DMS153 treated with DMSO at 0.1 percent for 48 hours (cell line): Measurements from ENCODE around the gene CIAPIN1.

Experiments
- DNase-seq: peaks from one replicate; lab custom pipeline; 2025; ENCODE audit not compliant: unreplicated experiment; lab: John Stamatoyannopoulos, UW

Gene CIAPIN1

DNA sequence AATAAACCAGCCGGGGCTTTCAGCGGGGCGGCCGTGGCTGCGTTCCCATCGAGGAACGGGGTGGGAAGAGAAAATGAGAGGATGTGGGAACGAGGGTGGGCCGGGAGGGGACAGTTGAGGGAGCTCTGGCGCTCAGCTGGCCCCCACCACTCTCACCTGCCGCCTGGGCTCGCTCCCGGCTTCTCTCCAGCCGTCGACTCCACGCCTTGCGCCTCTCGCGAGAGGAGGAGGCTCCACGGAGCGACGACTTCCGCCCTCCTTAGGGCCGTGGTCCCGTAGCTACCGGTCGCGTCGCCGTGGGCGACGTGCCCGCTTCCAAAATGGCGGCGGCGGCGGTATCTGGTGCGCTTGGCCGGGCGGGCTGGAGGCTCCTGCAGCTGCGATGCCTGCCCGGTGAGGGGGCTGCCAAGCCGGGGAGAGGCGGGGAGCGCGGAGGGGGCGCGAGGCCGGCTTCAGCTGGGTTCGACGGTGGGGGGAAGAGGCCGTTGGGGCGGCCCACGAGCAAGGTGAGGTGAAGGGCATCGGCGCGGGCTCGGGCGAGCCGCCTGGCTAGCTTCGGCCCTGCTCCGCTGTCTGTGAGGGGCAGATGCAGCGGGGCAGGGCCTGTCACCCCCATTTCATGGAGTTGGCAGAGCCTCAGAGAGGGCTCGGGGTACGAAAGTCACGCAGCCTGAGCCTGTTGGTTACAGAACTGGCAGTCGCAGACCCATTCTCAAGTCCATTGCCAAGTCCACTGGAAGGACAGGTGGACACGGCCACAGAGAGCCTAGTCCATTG lies at the start of gene CIAPIN1, which contains the start of gene COQ9:
TSS of gene CIAPIN1 (minus strand) at position 200 of the 777 bp plus-strand sequence. CDS start 6,457 bp downstream, outside the sequence.
TSS of gene COQ9 (plus strand) at position 294 of the 777 bp plus-strand sequence. CDS start at position 321, 27 bp downstream.
- peak; percentile 84 for DNase-seq

GRCh38 chr16:57493767-57494166 lies 46.6 kb upstream of the CIAPIN1 start:
- no peak for DNase-seq

- DNase-seq = no peak
Measured at GRCh38 chr16:57489229-57489628, 42.0 kb upstream of the CIAPIN1 start.

- no peak for DNase-seq
Measured at GRCh38 chr16:57486858-57487834, 40.0 kb upstream of the CIAPIN1 start.

GRCh38 chr16:57485916-57486857 lies 39.0 kb upstream of the CIAPIN1 start, which contains the start of gene DOK4:
TSS of gene DOK4 (minus strand) at chr16:57486493. CDS start at chr16:57479507, 6,986 bp downstream.
- DNase-seq = peak; percentile 45

DNA sequence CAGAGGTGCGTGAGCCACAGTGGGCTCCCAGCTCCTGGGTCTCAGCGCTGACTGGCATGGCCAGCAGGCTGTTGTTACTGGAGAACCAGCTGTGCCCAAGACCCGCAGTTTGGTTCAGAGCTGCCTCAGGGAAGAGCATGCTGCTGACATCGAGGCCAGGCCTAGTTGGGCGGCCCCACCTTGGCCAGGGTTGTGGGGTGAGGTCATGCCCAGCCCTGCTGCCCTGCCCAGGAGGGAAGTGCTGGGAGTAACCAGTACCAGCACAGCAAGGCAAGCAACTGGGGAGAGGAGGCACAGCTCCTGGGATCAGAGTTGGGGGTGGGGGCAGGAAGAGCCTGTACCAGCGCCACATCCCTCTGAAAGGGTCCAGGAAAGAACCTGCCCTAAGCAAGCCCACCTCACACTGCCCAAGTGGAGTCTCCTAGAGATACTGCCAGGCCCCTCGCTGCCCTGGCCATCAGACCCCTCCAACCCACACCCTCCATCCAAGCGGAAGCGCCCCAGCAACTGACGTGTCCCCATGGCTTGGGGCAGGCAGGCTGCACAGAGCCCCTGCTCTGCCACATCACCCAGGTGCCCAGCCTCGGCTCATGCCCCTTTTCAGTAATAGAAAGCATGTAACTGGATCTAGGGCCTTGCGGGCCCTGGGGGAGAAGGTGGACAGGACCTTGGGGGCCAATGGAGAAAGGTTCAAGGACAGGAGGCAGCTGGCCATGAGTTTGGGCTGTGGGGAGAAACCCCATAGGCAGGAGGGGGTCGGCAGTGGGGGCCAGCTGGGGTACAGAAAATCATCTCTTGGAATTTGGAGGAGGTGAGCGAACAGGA lies 38.1 kb upstream of the CIAPIN1 start:
- no peak for DNase-seq

DNA sequence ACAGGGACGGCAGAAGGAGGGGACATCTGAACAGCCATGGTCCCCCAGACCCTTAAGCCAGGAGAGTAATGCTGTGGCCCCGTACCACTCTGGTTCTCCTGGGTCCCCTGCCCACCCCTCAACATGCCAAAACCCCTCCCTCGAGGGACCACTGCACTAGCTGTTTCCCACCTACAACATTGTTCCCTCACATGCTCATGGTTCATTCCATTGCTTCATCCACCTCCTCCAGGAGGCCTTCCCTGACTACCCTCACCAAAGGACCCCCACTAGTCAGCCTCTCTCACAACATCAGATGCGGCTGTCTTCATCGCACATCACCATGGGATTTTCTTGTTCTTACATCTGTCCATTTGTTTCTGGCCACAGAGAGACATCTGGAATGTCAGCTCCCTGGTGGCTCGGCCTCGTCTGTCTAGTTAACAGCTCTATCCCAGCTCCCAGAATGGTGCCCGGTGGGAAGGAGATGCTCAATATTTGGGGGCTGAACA lies 37.4 kb upstream of the CIAPIN1 start:
- DNase-seq = no peak

DNA sequence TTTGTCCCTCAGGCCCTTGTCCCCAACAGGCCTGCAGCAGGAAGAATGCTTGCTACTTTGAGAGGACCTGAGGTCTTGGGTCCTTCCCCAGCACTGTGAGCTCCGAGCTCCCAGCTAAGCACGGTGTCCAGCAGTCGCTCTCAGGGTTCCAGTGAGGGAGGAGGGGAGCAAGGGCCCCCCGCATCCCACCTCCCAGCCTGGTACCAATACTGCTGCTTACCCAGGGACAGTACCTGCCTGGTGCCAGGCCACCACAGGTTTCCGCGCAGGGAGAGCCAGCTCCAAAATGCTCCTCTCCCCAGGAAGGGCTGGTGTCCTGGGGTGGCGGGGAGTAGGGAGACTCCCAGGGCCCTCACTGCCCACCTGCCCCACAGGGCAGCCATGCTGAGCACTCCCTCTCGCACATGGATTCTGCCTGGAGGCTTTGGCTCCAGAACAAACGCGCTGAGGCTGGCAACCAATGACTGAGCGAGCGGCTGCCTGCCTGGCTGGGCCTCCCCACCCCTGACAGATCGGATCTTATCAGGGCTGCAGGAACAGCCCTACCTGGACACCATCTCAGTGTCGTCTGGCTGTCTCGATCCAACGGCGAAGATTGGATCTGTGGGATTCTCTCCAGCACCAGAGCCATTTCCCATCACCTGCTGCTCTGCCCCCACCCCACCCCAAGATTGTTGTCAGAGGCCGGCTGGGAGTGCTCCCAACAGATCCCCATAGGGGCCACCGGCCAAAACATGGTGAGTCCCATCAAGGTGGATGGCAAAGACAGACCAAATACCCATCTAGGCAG lies 36.7 kb upstream of the CIAPIN1 start:
- DNase-seq = no peak

GRCh38 chr16:57482845-57483545 lies 35.8 kb upstream of the CIAPIN1 start:
- no peak for DNase-seq

- DNase-seq = no peak
Measured at GRCh38 chr16:57481421-57481820, 34.2 kb upstream of the CIAPIN1 start.

DNA sequence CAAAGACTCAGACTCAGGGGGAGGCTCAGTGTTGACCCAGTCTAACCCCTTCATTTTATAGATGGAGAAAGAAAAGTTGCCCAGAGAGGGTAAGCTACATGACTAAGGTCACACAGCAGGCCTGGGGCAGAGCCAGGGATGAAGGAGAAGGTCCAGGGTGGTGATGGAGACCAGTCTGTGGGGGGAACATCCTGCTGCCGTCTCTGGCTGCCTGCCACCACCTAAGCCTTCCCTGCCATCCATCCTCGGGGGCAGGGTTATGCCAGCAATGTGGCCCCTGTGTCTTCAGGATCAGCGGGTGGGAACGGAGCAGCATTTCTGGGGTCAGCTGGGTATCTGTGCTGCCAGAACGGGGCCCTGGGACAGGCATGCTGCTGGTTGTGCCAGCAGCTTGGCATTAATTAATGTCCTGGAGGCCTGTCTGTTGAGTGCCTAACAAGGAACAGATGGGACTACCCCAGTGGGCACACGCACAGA lies 33.6 kb upstream of the CIAPIN1 start:
- no peak for DNase-seq

DNA sequence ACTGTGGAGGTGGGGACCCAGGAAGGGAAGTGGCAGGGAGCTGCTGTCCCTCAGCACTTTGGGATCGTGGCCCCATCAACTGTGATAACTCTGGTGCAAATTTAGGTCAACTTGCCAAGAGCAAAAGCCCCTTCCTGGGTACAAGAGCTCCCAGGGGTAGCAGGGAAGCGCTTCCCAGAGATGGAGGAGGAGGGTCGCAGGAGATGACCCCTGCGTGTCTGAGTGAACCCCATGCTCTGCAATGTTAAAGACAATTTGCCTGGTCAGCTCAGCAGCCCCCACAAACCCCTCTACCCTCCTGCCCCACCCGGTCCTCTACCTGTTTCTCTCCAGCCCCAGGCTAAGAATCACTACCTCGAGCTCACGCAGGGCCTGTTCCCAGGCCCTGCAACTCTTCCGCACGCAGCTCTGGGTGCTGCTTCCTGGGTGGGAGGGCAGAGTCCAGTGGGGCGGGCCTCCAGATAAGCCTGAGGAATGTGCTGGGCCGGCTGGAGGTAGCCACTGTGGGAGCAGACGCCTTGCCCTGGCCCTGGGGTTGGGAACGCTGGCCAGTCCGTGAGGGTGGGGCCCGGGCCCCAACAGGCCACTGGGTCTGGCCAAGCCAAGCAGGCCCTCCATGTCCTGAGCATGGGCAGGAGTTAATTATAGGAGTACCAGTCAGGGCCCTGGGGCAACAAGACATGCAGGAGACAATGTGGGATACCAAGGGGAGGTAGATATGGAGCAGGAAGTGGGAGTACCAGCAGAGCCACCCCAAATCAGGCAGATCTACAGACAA lies 33.0 kb upstream of the CIAPIN1 start:
- DNase-seq = no peak

DNA sequence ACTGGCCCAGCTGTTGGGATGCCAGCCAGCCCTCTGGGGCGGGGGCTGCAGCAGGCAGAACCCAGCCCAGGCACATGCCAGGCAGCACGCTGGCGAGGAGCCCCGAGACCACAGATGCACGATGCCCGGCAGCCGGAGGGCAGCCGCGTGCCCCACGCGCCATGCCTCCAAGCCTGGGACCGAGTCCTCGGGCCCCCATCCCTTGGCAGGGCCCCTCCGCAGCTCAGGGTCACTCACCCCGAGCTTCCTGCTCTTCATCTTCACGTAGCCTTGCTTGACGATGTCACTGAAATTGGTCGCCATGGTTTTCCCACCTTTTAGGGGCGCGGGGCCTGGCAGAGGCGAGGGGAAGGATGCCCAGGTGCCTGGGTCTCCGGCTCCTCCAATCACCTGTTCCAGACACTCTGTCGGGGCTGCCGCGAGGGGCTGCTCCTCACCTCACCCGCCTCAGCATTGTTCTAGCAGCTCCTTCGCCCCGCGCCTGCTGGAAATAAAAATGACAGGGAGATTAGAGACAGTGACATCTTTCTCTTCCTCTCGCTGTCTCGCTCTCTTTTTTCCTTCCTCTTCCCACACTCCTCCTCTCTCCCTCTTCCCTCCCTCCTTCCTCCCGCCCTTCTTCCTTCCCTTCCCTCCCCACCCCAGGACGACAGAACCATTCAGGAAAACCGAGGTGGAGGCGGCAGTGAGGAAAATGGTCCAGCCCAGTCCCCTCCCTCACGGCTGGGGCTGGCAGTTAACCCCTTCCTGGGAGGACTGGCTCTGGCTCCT lies 32.2 kb upstream of the CIAPIN1 start:
- DNase-seq = no peak

DNA sequence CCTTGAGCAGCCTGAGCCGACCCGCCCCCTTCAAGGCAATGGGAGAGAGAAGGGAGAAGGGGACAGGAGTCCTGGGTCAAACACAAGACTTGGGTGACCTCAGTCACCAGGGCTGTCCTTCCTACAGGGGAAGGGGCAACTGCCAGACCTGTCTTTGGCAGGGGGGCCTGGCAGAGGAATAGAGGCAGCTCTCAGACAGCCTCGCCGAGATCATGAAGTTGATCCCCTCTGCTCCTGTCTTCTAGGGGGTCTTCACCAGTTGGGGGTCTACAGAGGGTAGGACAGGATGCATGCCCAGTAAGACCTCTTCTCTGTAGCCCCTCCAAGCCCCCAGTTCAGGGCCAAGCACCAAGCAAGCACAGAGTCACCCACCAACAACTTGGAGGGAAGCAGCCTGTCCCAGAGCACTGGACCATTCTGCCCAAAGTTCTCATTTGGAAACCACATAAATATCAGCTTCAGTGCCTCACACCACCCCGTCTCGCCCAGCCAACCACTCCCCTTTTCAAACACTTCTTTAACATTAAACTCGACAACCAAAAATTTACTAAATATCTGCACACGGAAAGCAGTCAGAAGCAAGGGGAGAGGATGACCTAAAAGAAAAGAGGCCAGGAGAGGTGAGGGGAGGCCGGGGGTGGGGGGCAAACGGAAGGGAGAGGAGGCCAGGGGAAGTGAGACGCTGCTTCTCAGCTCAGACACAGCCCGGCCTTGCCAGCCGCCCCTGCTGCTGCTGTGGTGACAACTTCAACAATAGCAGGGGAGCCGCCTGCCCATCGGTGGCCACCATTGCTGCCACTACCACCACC lies 31.4 kb upstream of the CIAPIN1 start:
- DNase-seq = no peak

- DNase-seq = no peak
Measured at GRCh38 chr16:57477531-57478202, 30.5 kb upstream of the CIAPIN1 start.
